GM19463 (cell line): ENCODE results near the gene ZNF784.

Experiments
- ATAC-seq: cut with Tn5 transposase; IDR thresholded peaks from one replicate; pipeline ENCODE4 v1.9.1; 2021; ENCODE audit warnings: mild to moderate bottlenecking, moderate library complexity; ENCODE audit not compliant: unreplicated experiment

ZNF784 gene, protein sequence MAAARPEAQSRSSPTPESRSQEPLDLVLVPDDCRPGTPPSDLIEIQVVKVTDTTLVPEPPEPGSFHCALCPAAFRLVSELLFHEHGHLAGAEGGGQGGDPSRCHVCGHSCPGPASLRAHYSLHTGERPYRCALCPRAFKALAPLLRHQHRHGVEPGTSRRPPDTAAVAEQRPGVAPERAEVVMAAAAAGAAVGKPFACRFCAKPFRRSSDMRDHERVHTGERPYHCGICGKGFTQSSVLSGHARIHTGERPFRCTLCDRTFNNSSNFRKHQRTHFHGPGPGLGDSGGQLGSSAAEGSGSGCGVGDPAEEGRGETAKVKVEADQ

GRCh38 chr19:55624109-55625003 lies at the start of gene ZNF784:
Gene ZNF784 (minus strand): TSS chr19:55624566. CDS start chr19:55624561, 5 bp downstream.
- no peak for ATAC-seq

GRCh38 chr19:55673889-55674288 lies 49.5 kb upstream of the ZNF784 start:
- no peak for ATAC-seq

GRCh38 chr19:55673465-55673864 lies 49.1 kb upstream of the ZNF784 start:
- no peak for ATAC-seq

DNA sequence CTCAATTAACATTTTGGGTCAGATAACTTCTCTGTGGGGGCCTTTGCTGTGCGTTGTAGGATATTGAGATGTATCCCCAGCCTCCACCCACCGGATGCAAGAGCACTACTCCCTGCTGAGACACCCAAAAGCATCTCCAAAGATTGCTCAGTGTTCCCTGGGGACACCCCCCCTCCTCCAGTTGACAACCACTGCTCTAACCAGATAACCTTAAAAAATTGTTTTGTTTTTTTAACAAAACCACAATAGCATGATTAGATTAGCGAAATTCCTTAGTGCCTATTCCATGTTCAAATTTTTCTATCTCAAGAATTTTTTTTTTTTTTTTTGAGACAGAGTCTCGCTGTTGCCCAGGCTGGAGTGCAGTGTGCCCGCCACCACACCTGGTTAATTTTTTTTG lies 48.1 kb upstream of the ZNF784 start:
- ATAC-seq: no peak

DNA sequence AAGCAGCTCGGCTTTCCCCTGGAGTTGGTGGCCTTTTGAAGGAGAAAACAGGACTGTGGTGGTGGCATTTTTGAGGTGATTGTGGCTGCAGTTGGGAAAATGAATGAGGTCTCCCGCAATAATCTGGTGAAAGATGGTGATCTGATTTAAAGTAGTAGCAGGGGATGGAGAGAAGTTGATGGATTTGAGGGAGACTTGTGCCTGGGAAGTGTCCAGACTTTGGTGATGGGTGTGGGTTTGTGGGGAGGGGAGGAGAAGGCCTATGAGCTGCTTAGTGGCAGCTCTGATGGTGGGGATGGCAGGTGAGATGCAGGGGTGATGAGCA lies 46.6 kb upstream of the ZNF784 start:
- ATAC-seq: no peak

- no peak for ATAC-seq
These were observed 46.1 kb upstream of the ZNF784 start for GRCh38 chr19:55670280-55671053.

- ATAC-seq: no peak
These were observed 45.3 kb upstream of the ZNF784 start for GRCh38 chr19:55669418-55670279.

DNA sequence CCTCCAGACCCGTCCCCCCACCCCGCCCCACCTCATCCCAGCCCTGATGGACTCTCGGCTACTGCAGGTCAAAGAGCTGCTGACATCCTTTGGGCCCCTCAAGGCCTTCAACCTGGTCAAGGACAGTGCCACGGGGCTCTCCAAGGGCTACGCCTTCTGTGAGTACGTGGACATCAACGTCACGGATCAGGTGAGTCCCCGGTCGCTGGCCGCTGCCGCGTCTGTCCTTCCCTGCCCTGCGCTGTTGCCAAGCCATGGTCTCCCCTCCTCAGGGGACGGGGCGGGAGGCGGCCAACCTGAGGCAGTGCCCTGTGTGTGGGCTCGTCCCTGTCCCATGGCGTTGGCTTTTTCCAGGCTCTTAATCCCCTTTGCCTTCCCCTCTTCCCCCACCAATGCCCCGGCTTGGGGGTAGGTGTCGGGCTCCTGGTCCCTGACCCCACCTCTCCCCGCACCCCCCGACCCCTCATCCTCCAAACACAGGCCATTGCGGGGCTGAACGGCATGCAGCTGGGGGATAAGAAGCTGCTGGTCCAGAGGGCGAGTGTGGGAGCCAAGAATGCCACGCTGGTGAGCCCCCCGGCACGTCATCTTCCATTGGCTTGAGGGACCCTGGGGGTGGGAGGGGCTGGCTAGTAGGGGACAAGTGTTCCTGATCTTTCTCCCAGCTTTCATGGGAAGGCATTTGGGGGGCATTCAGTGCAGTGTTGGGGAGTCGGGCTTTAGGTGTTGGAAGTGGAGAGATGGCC lies 44.4 kb upstream of the ZNF784 start:
- ATAC-seq: no peak

- no peak for ATAC-seq
These were observed 43.6 kb upstream of the ZNF784 start for GRCh38 chr19:55667958-55668357.

- ATAC-seq: no peak
These were observed 43.1 kb upstream of the ZNF784 start for GRCh38 chr19:55667511-55667910.

DNA sequence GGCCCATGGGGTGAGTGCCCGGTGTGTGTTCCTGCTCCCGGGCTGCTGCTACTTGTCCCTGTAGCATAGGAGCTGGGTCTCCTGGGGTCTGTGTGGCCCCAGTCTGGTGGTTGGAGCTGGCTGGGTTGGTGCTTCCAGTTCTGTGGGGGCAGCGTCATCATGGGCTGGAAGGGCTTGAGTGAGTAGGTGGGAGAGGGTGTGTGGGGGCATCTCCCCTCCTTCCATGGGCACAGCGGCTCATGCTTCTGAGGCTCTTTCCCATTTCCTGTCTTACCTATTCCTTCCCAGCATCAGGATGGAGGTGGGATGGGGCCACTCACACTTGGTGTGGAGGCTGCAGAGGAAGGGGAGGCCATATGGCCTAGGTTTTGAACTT lies 42.6 kb upstream of the ZNF784 start:
- no peak for ATAC-seq

DNA sequence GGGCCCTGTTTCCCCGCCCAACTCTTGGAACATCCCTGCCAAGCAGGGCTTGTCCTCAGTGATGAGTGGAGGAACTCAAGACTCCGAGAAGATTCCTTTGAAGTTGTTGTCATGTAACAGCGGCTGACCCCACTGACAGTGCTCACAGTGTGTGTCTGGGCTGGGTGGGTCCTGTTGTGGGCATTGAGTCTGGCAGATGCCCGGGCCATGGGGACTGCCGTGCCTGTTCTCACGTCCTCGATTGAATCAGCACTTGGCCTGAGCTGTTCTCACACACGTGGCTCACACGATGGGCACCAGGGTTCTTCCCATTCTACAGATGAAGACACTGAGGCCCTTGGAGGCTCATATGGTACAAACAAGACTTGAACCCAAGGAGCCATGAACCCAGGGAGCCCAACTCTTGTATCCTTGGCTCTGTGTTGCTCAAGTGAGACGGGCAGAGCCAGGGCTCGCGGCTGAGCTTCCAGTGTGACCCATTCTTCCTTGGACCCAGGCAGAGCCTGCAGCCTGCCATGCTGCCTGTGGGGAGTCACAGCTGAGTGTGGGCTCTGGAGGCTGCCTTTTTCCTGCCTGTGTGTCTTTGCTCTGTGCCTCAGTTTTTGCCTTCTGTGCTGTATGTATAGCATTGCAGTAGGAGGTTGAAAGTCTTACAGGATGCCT lies 42.1 kb upstream of the ZNF784 start:
- ATAC-seq: no peak

DNA sequence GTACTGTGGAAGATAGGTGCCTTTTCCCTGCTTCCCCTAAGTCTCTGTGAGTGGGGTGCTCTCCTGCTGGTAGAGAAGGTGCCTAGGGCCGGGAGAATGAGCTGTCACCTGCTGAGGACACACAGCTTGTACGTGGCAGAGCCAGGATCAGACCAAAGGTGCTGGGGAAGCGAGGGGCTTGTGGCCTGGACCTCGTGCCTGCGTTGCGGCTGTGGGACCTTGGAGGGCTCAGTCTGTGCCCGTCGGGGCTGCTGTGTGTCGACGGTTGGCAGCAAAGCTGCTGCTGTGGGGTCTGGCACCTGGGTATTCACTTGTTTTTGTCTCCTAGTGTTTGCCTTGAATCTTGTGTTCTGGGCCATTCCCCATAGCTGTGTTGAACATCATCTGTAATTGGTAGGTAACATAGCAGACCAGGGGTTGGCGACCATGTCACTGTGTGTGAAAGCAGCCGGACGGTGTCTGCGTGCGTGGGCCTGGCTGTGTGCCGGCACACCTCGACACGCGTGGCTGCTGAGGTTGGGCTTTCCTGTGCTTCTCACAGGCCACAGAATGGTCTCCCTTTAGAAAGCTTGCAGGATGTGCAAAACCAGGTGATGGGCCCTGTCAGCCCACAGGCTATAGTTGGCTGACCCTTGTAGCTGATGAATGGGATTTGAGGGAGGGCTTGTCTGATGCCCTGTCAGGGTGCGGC lies 39.6 kb upstream of the ZNF784 start:
- no peak for ATAC-seq

- no peak for ATAC-seq
These were observed 37.5 kb upstream of the ZNF784 start for GRCh38 chr19:55661826-55662225.

DNA sequence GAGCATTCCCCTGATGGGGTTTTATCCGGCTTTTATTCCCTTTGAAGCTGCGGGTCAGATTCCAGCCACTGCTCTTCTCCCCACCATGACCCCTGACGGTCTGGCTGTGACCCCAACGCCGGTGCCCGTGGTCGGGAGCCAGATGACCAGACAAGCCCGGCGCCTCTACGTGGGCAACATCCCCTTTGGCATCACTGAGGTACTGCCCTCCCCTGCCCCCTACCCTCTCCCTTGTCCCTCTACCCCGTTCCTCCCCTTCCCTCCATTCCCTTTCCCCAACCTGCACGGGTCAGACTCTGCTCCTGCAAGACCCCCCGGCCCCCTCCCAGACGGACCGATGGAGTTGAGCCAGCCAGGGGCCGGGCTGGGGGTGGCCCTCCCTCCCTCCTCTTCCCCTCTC lies 36.6 kb upstream of the ZNF784 start:
- no peak for ATAC-seq

DNA sequence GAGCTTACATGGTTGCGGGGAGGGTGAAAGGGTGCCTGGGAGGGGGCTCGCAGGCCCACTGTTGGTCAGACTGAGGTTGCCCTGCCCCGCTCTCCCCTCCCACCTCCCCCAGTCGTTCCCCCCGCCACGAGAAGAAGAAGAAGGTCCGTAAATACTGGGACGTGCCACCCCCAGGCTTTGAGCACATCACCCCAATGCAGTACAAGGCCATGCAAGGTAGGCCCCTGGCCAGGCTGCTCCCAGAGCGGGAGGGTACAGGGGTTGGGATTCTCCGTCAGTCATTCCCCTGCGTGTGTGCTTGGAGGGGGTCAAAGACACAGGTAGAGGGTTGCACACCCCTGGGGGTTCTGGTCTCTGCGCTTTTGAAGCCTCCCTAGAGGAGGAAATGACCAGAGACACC lies 36.0 kb upstream of the ZNF784 start:
- ATAC-seq: no peak

GRCh38 chr19:55659822-55660221 lies 35.5 kb upstream of the ZNF784 start:
- no peak for ATAC-seq

DNA sequence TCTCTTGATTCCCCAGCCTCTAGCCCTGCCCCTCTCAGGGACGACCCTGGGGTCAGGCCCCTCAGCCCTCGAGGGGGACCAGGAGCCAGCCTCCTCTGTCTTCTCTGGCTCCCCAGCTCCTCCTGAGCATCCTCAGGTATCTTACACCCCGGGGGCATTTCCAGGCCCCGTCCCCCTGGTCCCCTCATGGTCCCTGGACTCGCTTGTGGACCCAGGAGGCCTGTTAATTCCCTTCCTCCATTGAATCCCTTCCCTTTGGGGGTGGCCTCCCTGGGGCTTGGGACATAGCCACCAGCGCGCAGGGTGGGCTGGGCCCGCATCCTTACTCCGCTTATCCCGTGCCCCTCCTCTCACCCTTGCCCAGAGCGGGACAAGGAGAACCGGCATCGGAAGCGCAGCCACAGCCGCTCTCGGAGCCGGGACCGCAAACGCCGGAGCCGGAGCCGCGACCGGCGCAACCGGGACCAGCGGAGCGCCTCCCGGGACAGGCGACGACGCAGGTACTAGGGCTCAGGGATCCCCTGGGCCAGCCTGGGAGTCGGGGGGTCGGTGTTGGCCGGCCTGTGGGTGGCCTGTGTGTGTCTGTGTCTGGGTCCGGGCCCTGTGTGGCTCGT lies 34.6 kb upstream of the ZNF784 start:
- no peak for ATAC-seq
